Breast epithelium (tissue), 4 donors: ENCODE results near the gene GRSF1. TPM values are rescaled to one million over a fixed set of nuclear protein-coding genes. Genes with fewer than 3 reads are reported as not detected.

Source experiments
- DNase-seq, 2 donors: peaks; one replicate each; pipeline ENCODE4 v3.0.0-alpha.2; 2019; ENCODE audit warnings: low spot score in 2 of 2
- H3K27ac ChIP-seq, 2 donors: fragments of 200-600 bp; sonication (generic) in 1 of 2; one replicate each; pipeline ENCODE4 v1.5.1; 2016 to 2019; ENCODE audit warnings: mild to moderate bottlenecking in 1 of 2
- H3K27me3 ChIP-seq, 2 donors: fragments of 200-600 bp; sonication (generic) in 1 of 2; one replicate each; pipeline versions ENCODE4 v1.5.1 to v1.6.0; 2017 to 2019; ENCODE audit warnings: control low read depth in 1 of 2, mild to moderate bottlenecking in 1 of 2
- H3K36me3 ChIP-seq: fragments of 200-600 bp; one replicate; pipeline ENCODE4 v1.5.1; 2019
- H3K4me1 ChIP-seq, 2 donors: fragments of 200-600 bp; sonication (generic); one replicate each; pipeline ENCODE4 v1.5.1; 2016 to 2019; ENCODE audit warnings: control low read depth in 1 of 2
- H3K4me3 ChIP-seq, 3 donors: fragments of 200-600 bp; sonication (generic); 1 replicate in 2 of 3; 2 replicates in 1 of 3; pipeline ENCODE4 v1.5.1; 2016 to 2019; ENCODE audit warnings: mild to moderate bottlenecking in 3 of 3, moderate library complexity in 2 of 3
- H3K9me3 ChIP-seq, 2 donors: fragments of 200-600 bp; sonication (generic) in 1 of 2; one replicate each; pipeline ENCODE4 v1.5.1; 2016 to 2019; ENCODE audit warnings: control low read depth in 1 of 2
- CTCF ChIP-seq, 3 donors: fragments of 450-650 bp; IDR thresholded peaks; one replicate each; pipeline ENCODE4 v1.5.1; 2016 to 2017; ENCODE audit warnings: antibody characterized with exemption in 3 of 3, mild to moderate bottlenecking in 3 of 3, moderate library complexity in 3 of 3
- POLR2A ChIP-seq: fragments of 450-650 bp; IDR thresholded peaks from one replicate; pipeline ENCODE4 v1.6.1; 2016; ENCODE audit warnings: antibody characterized with exemption, mild to moderate bottlenecking, moderate library complexity
- POLR2AphosphoS5 ChIP-seq, 3 donors: sonication (generic); formaldehyde crosslinking; IDR thresholded peaks; one replicate each; pipeline ENCODE4 v1.6.1; 2017; ENCODE audit warnings: antibody characterized with exemption in 3 of 3
- intact Hi-C: fragments of 100-400 bp; cut with DNase I; formaldehyde crosslinking; loops from one replicate; pipeline ENCODE4 v1.15.1; 2023; ENCODE audit warnings: low total_unique reads
- total RNA-seq, 3 donors: library from RNA; depleted of rRNA; stranded (reverse); fragments of >200 nt; gene quantifications; one replicate each; pipeline ENCODE4 v1.1.0, GENCODE V29; 2016

GRSF1 gene
- total RNA-seq, 3 donors from 2014 or later: 37.0 to 56.8 (median 55.0) TPM

GRCh38 chr4:70801265-70801809 lies 38.4 kb downstream of the GRSF1 start:
- no peaks in the 10 kb centered on the region for H3K4me1 ChIP-seq
- no peak for TF ChIP-seq POLR2AphosphoS5 (IDR thresholded peaks at IDR 0.05)
- TF ChIP-seq CTCF (IDR thresholded peaks at IDR 0.05): no peak
- no peak for TF ChIP-seq POLR2A
- intact Hi-C loops: no loop called here
- no peak overlapping the region for H3K27ac ChIP-seq
- no peak for DNase-seq
- H3K4me3 ChIP-seq: no peak overlapping the region
- no peaks in the 10 kb centered on the region for H3K36me3 ChIP-seq
- H3K9me3 ChIP-seq: no peaks in the 10 kb centered on the region
- H3K27me3 ChIP-seq: no peaks in the 10 kb centered on the region

GRCh38 chr4:70793626-70794025 lies 46.1 kb downstream of the GRSF1 start:
- no peak for DNase-seq
- no peaks in the 10 kb centered on the region for H3K36me3 ChIP-seq
- no peaks in the 10 kb centered on the region for H3K9me3 ChIP-seq
- H3K4me3 ChIP-seq: no peak overlapping the region
- TF ChIP-seq POLR2A (no peak), CTCF (IDR thresholded peaks at IDR 0.05) (no peak), POLR2AphosphoS5 (IDR thresholded peaks at IDR 0.05) (no peak)
- H3K27ac ChIP-seq: no peak overlapping the region
- H3K4me1 ChIP-seq: no peaks in the 10 kb centered on the region
- intact Hi-C loops: no loop called here
- no peaks in the 10 kb centered on the region for H3K27me3 ChIP-seq

DNA sequence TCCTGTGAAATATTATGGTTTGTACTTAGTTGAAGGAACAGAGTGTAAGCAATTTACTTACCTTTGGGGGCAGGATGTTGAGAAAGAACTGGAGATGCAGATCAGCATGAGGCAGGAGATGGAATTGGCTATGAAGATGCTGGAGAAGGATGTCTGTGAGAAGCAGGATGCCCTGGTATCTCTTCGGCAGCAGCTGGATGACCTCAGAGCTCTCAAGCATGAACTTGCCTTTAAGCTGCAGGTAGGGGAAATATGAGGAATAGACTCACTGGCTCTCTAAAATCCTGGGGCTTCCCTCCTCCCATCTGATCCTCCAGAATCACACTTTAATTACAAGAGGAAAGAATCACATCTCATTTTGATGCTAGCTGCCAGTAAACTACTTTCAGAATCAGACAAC lies 51.0 kb downstream of the GRSF1 start:
- Histone ChIP-seq H3K4me1 (no peaks in the 10 kb centered on the region), H3K27ac (no peak overlapping the region), H3K4me3 (no peak overlapping the region), H3K27me3 (no peaks in the 10 kb centered on the region), H3K9me3 (no peaks in the 10 kb centered on the region), H3K36me3 (no peaks in the 10 kb centered on the region)
- TF ChIP-seq POLR2AphosphoS5 (IDR thresholded peaks at IDR 0.05): no peak
- TF ChIP-seq CTCF (IDR thresholded peaks at IDR 0.05): no peak
- TF ChIP-seq POLR2A: no peak
- DNase-seq: no peak
- intact Hi-C loops: no loop called here

GRCh38 chr4:70787496-70787895 lies 52.2 kb downstream of the GRSF1 start:
- H3K36me3 ChIP-seq: no peaks in the 10 kb centered on the region
- H3K27me3 ChIP-seq: no peaks in the 10 kb centered on the region
- no peaks in the 10 kb centered on the region for H3K9me3 ChIP-seq
- no peak overlapping the region for H3K4me3 ChIP-seq
- TF ChIP-seq POLR2AphosphoS5 (IDR thresholded peaks at IDR 0.05) (no peak), CTCF (IDR thresholded peaks at IDR 0.05) (no peak), POLR2A (no peak)
- DNase-seq: no peak
- no peak overlapping the region for H3K27ac ChIP-seq
- no peaks in the 10 kb centered on the region for H3K4me1 ChIP-seq
- intact Hi-C loops: no loop called here

DNA sequence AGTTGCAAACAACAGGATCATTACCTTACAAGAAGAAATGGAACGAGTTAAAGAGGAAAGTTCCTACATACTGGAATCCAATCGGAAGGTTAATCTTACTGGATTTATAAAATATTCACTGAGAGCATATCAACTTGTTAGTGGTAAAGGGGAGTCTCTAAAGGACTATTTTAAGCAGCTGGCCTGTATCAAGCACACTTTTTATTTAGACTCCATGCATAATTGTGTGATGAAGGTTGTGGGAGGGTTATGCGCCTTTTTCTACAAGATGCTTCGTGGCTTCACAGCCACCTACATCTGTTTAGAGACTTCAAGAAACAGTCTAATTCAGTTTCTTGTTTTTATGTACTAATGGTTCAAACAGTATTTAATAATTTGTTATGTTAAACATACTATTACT lies 56.6 kb downstream of the GRSF1 start:
- TF ChIP-seq CTCF (IDR thresholded peaks at IDR 0.05) (no peak), POLR2A (no peak), POLR2AphosphoS5 (IDR thresholded peaks at IDR 0.05) (no peak)
- DNase-seq: no peak
- Histone ChIP-seq H3K27ac (no peak overlapping the region), H3K4me3 (no peak overlapping the region), H3K27me3 (no peaks in the 10 kb centered on the region), H3K36me3 (no peaks in the 10 kb centered on the region), H3K9me3 (no peaks in the 10 kb centered on the region), H3K4me1 (no peaks in the 10 kb centered on the region)
- intact Hi-C loops: no loop called here
